ENCODE measurements around the gene ERMARD.
A peak's percentile ranks its signal among the peaks of the same experiment; 100 is the strongest.

Gene ERMARD

GRCh38 chr6:169788809-169789145 is 37.4 kb downstream of the ERMARD start:
- no peak for TF ChIP-seq CTCF (conservative IDR thresholded peaks at IDR 0.05; ENCODE audit: low read depth, low read length)
- DNase-seq (ENCODE audit: low read depth) = no peak
- no peak overlapping the region for H3K4me3 ChIP-seq (ENCODE audit: low read length)

- DNase-seq (ENCODE audit: low read depth) = no peak
- H3K4me3 ChIP-seq (ENCODE audit: low read length) = peak overlapping the region; percentile 57
- TF ChIP-seq CTCF (conservative IDR thresholded peaks at IDR 0.05; ENCODE audit: low read depth, low read length) = no peak
Observed at GRCh38 chr6:169789146-169789943, 37.9 kb downstream of the ERMARD start.

GRCh38 chr6:169789944-169790927 is 38.8 kb downstream of the ERMARD start:
- DNase-seq (ENCODE audit: low read depth) = no peak

GRCh38 chr6:169791721-169792131 is 40.3 kb downstream of the ERMARD start:
- H3K4me3 ChIP-seq (ENCODE audit: low read length) = no peak overlapping the region
- DNase-seq (ENCODE audit: low read depth) = no peak
- no peak for TF ChIP-seq CTCF (conservative IDR thresholded peaks at IDR 0.05; ENCODE audit: low read depth, low read length)

More at GRCh38 chr6:169789944-169790927, 38.8 kb downstream of the ERMARD start:
- H3K4me3 ChIP-seq (ENCODE audit: low read length) = peak overlapping the region; percentile 57
- TF ChIP-seq CTCF (conservative IDR thresholded peaks at IDR 0.05; ENCODE audit: low read depth, low read length) = peak; percentile 98

GRCh38 chr6:169792306-169793015 is 41.0 kb downstream of the ERMARD start:
- DNase-seq (ENCODE audit: low read depth) = no peak
- no peak for TF ChIP-seq CTCF (conservative IDR thresholded peaks at IDR 0.05; ENCODE audit: low read depth, low read length)
- no peak overlapping the region for H3K4me3 ChIP-seq (ENCODE audit: low read length)

- H3K4me3 ChIP-seq (ENCODE audit: low read length) = no peak overlapping the region
- DNase-seq (ENCODE audit: low read depth) = no peak
- TF ChIP-seq CTCF (conservative IDR thresholded peaks at IDR 0.05; ENCODE audit: low read depth, low read length) = no peak
Observed at GRCh38 chr6:169793408-169793807, 42.0 kb downstream of the ERMARD start.

All from retinal pigment epithelial cell (primary cell).